Ovary (tissue), 9 donors: ENCODE measurements around the gene RIPOR3. TPM values are rescaled to one million over a fixed set of nuclear protein-coding genes. Genes with fewer than 3 reads are reported as not detected.
A peak's percentile ranks its signal among the peaks of the same experiment; 100 is the strongest.
"Not testable (repeated sequence)": the region's sequence is repeated elsewhere in the genome, so short reads cannot be mapped to it uniquely, and the experiment has no call there.

Source experiments
- DNase-seq, 5 donors: peaks; one replicate each; pipeline ENCODE4 v3.0.0-alpha.2; 2019 to 2020
- H3K27ac ChIP-seq, 2 donors: fragments of 200-600 bp; one replicate each; pipeline versions ENCODE4 v1.5.1 to v1.8.0; 2019 to 2022
- H3K27me3 ChIP-seq: fragments of 200-600 bp; one replicate; pipeline ENCODE4 v1.8.0; 2022
- H3K36me3 ChIP-seq: fragments of 200-600 bp; sonication (generic); one replicate; pipeline ENCODE4 v1.5.1; 2019
- H3K4me1 ChIP-seq: one replicate; pipeline ENCODE4 v1.8.1; 2013; ENCODE audit warnings: mild to moderate bottlenecking, moderate library complexity; ENCODE audit not compliant: insufficient read depth
- H3K4me3 ChIP-seq: fragments of 200-600 bp; sonication (generic); one replicate; pipeline ENCODE4 v1.5.1; 2017
- H3K9me3 ChIP-seq, 2 donors: fragments of 200-600 bp in 1 of 2; sonication (generic) in 1 of 2; one replicate each; pipeline versions ENCODE4 v1.5.1 to v1.8.1; 2013 to 2019; ENCODE audit warnings: mild to moderate bottlenecking in 1 of 2, moderate library complexity in 1 of 2
- CTCF ChIP-seq, 3 donors: fragments of 450-650 bp in 2 of 3; fragments of 200-600 bp in 1 of 3; IDR thresholded peaks; one replicate each; pipeline versions ENCODE4 v1.5.1 to v1.8.0; 2016 to 2022; ENCODE audit warnings: antibody characterized with exemption in 3 of 3, mild to moderate bottlenecking in 1 of 3
- EP300 ChIP-seq: sonication (generic); formaldehyde crosslinking; IDR thresholded peaks from one replicate; pipeline ENCODE4 v1.6.1; 2017; ENCODE audit warnings: antibody characterized with exemption
- POLR2A ChIP-seq: fragments of 450-650 bp; IDR thresholded peaks from one replicate; pipeline ENCODE4 v1.6.1; 2017; ENCODE audit warnings: antibody characterized with exemption, mild to moderate bottlenecking, moderate library complexity
- WGBS, 3 donors: extraction: QIAGEN DNeasy Blood & Tissue Kit in 1 of 3; methylation state at CpG; one replicate each; pipeline versions ENCODE4 v1.1.5 to v1.1.7; 2013 to 2017; 5-methylcytosine and 5-hydroxymethylcytosine counted together
- intact Hi-C, 4 donors: fragments of 100-400 bp; cut with DNase I; formaldehyde crosslinking; loops; one replicate each; pipeline versions ENCODE4 v1.11.0 to v1.15.1; 2022 to 2023
- polyA plus RNA-seq, 2 donors: library from polyadenylated mRNA; stranded (reverse); fragments of 200-250 nt in 1 of 2; fragments of 350-450 nt in 1 of 2; fragmentation: Illumina TruSeq in 1 of 2; extraction: RNeasy Lipid Tissue Mini Kit (QIAGEN cat#74804) in 1 of 2; gene quantifications; one replicate each; pipeline ENCODE4 v1.2.3, GENCODE V29; 2013 to 2014
- total RNA-seq, 7 donors: library from RNA; depleted of rRNA in 2 of 7; stranded (reverse); fragments of >200 nt in 2 of 7; fragmentation: NEBNext Ultra II Directional in 3 of 7; extraction: Animal tissue kit (Norgen Biotek cat#: 25700) in 3 of 7; gene quantifications; one replicate each; pipeline versions ENCODE4 v1.1.0 to v1.2.4, GENCODE V29; 2016 to 2023
- donor health status: DM: no; HTN: no; CAD: no; lungs with moderate emphysema.
- donor health status: DM: no; HTN: no; CAD: no.
- donor health status: Bipolar disorder and iron deficiency.
- donor health status: DM: yes; HTN: yes; CAD: no.
- donor health status: DM: no; HTN: no; CAD: no.
- donor health status: DM: yes; HTN: yes; CAD: no.

Gene RIPOR3
- total and polyA plus RNA-seq, 9 donors, result 1.3 to 22.7 (median 8.0) TPM

- TF ChIP-seq CTCF (IDR thresholded peaks at IDR 0.05), result no peak
- TF ChIP-seq POLR2A, result no peak
- no peak for TF ChIP-seq EP300
- intact Hi-C loops, result loop anchor here in 2 of 4 donors (10.0 kb wide), 2 partner anchors 53 to 93 kb away; no protein-coding TSS in a partner anchor
- H3K27me3 ChIP-seq, result no peaks in the 10 kb centered on the region
- H3K4me1 ChIP-seq, result no peaks in the 10 kb centered on the region
- no peak overlapping the region for H3K4me3 ChIP-seq
- WGBS, 3 donors, result 47 to 95% (median 70%) methylated on average over 2 of the region's 2 CpGs
- no peak overlapping the region for H3K27ac ChIP-seq
- H3K9me3 ChIP-seq, result no peaks in the 10 kb centered on the region
- no peaks in the 10 kb centered on the region for H3K36me3 ChIP-seq
- DNase-seq, result no peak
Measured at GRCh38 chr20:50717312-50717711, 26.0 kb upstream of the RIPOR3 start.

GRCh38 chr20:50716518-50716917 lies 25.2 kb upstream of the RIPOR3 start:
- DNase-seq, result no peak
- Histone ChIP-seq H3K27me3 (no peaks in the 10 kb centered on the region), H3K27ac (no peak overlapping the region), H3K4me1 (no peaks in the 10 kb centered on the region), H3K36me3 (no peaks in the 10 kb centered on the region), H3K4me3 (no peak overlapping the region), H3K9me3 (no peaks in the 10 kb centered on the region)
- TF ChIP-seq CTCF (IDR thresholded peaks at IDR 0.05) (no peak), POLR2A (no peak), EP300 (no peak)
- intact Hi-C loops, result loop anchor here in 2 of 4 donors (10.0 kb wide), 2 partner anchors 52 to 92 kb away; no protein-coding TSS in a partner anchor
- WGBS, 3 donors, result 95 to 100% (median 97%) methylated on average over 1 of the region's 1 CpG

- no peaks in the 10 kb centered on the region for H3K36me3 ChIP-seq
- 86 to 91% (median 88%) methylated on average over 3 of the region's 3 CpGs for WGBS, 3 donors
- no peak for DNase-seq
- no peaks in the 10 kb centered on the region for H3K9me3 ChIP-seq
- intact Hi-C loops, result loop anchor here in 2 of 4 donors (10.0 kb wide), 2 partner anchors 51 to 91 kb away; no protein-coding TSS in a partner anchor
- TF ChIP-seq CTCF (IDR thresholded peaks at IDR 0.05) (no peak), EP300 (no peak), POLR2A (no peak)
- no peak overlapping the region for H3K27ac ChIP-seq
- no peaks in the 10 kb centered on the region for H3K4me1 ChIP-seq
- no peaks in the 10 kb centered on the region for H3K27me3 ChIP-seq
- no peak overlapping the region for H3K4me3 ChIP-seq
Measured at GRCh38 chr20:50715694-50716093, 24.4 kb upstream of the RIPOR3 start.

- WGBS, 3 donors, result 90 to 94% (median 92%) methylated on average over 12 of the region's 12 CpGs
- not testable (repeated sequence) for H3K27me3 ChIP-seq, H3K9me3 ChIP-seq, DNase-seq, H3K4me1 ChIP-seq, H3K4me3 ChIP-seq, H3K36me3 ChIP-seq, H3K27ac ChIP-seq
- intact Hi-C loops, result loop anchor here in 2 of 4 donors (10.0 kb wide), 2 partner anchors 50 to 90 kb away; no protein-coding TSS in a partner anchor
Measured at GRCh38 chr20:50714426-50714825, 23.1 kb upstream of the RIPOR3 start.

- peak in 4 of 5 donors; percentile 40 to 58 (median 54) for DNase-seq
- H3K27ac ChIP-seq, result no peak overlapping the region
- intact Hi-C loops, result loop anchor here in 2 of 4 donors (10.0 kb wide), 2 partner anchors 49 to 89 kb away; no protein-coding TSS in a partner anchor
- H3K9me3 ChIP-seq, result no peaks in the 10 kb centered on the region
- no peak overlapping the region for H3K4me3 ChIP-seq
- H3K27me3 ChIP-seq, result no peaks in the 10 kb centered on the region
- no peaks in the 10 kb centered on the region for H3K4me1 ChIP-seq
- WGBS, 3 donors, result 39 to 48% (median 43%) methylated on average over 7 of the region's 7 CpGs
- TF ChIP-seq POLR2A (no peak), CTCF (IDR thresholded peaks at IDR 0.05) (peak in 2 of 3 donors; percentile 32 to 33), EP300 (no peak)
- H3K36me3 ChIP-seq, result no peaks in the 10 kb centered on the region
Measured at GRCh38 chr20:50713657-50714101, 22.3 kb upstream of the RIPOR3 start.
